HCT116 (cell line): ENCODE results near the gene POLR1D. TPM values are rescaled to one million over a fixed set of nuclear protein-coding genes. Genes with fewer than 3 reads are reported as not detected.

Source experiments
- ATAC-seq: fragments of 200-7000 bp; cut with Tn5 transposase; 2 replicates; pipeline ENCODE4 v1.9.1; 2020; ENCODE audit warnings: mild to moderate bottlenecking, moderate library complexity
- BruUV-seq: library from RNA; stranded (reverse); fragments of 400-500 nt; replicated peaks from 2 replicates; lab custom pipeline; 2021; lab: Mats Ljungman, UMichigan
- CTCF ChIA-PET: fragments of 300-600 bp; sonication (Branson Sonifier 250); formaldehyde crosslinking; loops from one replicate; lab custom pipeline; 2021; ENCODE audit warnings: antibody characterized with exemption; lab: Charles Lee
- POLR2A ChIA-PET: fragments of 300-600, 350-600 bp; sonication (Branson Sonifier 250); formaldehyde crosslinking; loops from one replicate; lab custom pipeline; 2021; ENCODE audit warnings: antibody characterized with exemption; lab: Charles Lee
- RAD21 ChIA-PET, 2 experiments: fragments of 300-600 bp; sonication (Branson Sonifier 250); formaldehyde crosslinking; loops; one replicate each; lab custom pipeline; 2023; ENCODE audit warnings: low total read pairs in 2 of 2; ENCODE audit not compliant: uncharacterized antibody in 2 of 2, unreplicated experiment in 2 of 2, low non-redundant PET in 1 of 2; lab: Charles Lee
- DNase-seq: peaks from one replicate; pipeline ENCODE4 v3.0.0-alpha.2; 2010; ENCODE audit warnings: low read depth, low spot score
- H2AFZ ChIP-seq: fragments of 200-600 bp; shearing (Covaris generic), sonication (generic); 2 replicates; pipeline ENCODE4 v1.6.1; 2017; ENCODE audit warnings: low read depth, mixed run types, mixed read lengths, antibody characterized with exemption, low read length; ENCODE audit not compliant: poor library complexity, severe bottlenecking
- H3K27ac ChIP-seq: 2 replicates; pipeline ENCODE4 v1.5.1; 2012; ENCODE audit warnings: low read depth, low read length
- H3K27me3 ChIP-seq: fragments of 200-600 bp; sonication (generic); 2 replicates; pipeline ENCODE4 v1.6.1; 2016; ENCODE audit warnings: mixed run types, low read length, mixed read lengths; ENCODE audit not compliant: insufficient read depth
- H3K36me3 ChIP-seq, 2 experiments: fragments of 200-500 bp in 1 of 2; fragments of 200-600 bp in 1 of 2; sonication (Bioruptor generic) in 1 of 2; sonication (generic) in 1 of 2; 2 replicates each; pipeline versions ENCODE4 v1.5.1 to v1.6.1; 2014 to 2016; ENCODE audit warnings: low read length in 2 of 2, inconsistent platforms in 1 of 2, mixed read lengths in 1 of 2, mixed run types in 1 of 2; ENCODE audit not compliant: insufficient read depth in 2 of 2, control insufficient read depth in 1 of 2
- H3K4me1 ChIP-seq, 2 experiments: fragments of 200-600 bp in 1 of 2; sonication (generic) in 1 of 2; 2 replicates each; pipeline versions ENCODE4 v1.5.1 to v1.6.1; 2012 to 2017; ENCODE audit warnings: low read length in 2 of 2, inconsistent platforms in 1 of 2, mild to moderate bottlenecking in 1 of 2, mixed read lengths in 1 of 2, mixed run types in 1 of 2, moderate library complexity in 1 of 2; ENCODE audit not compliant: insufficient read depth in 2 of 2, control insufficient read depth in 1 of 2
- H3K4me2 ChIP-seq: fragments of 200-600 bp; sonication (generic); 2 replicates; pipeline ENCODE4 v1.6.1; 2017; ENCODE audit warnings: mixed run types, low read length, mixed read lengths
- H3K4me3 ChIP-seq, 2 experiments: fragments of 200-600 bp in 1 of 2; sonication (generic) in 1 of 2; replicated peaks in 1 of 2; 2 replicates each; pipeline ENCODE4 v1.5.1; 2011 to 2016; ENCODE audit warnings: low read length in 2 of 2, control low read depth in 1 of 2, low read depth in 1 of 2, mild to moderate bottlenecking in 1 of 2, mixed read lengths in 1 of 2, mixed run types in 1 of 2
- H3K79me2 ChIP-seq: fragments of 200-600 bp; sonication (generic); 2 replicates; pipeline ENCODE4 v1.6.1; 2017; ENCODE audit warnings: mild to moderate bottlenecking, mixed run types, low read length, moderate library complexity, mixed read lengths; ENCODE audit not compliant: insufficient read depth
- H3K9ac ChIP-seq: fragments of 200-600 bp; sonication (generic); 2 replicates; pipeline ENCODE4 v1.6.1; 2016; ENCODE audit warnings: low read length, mixed read lengths
- H3K9me2 ChIP-seq: fragments of 200-600 bp; sonication (generic), shearing (Covaris generic); 2 replicates; pipeline ENCODE4 v1.6.1; 2017; ENCODE audit warnings: mixed run types, mild to moderate bottlenecking, moderate library complexity; ENCODE audit not compliant: insufficient read depth
- H3K9me3 ChIP-seq, 2 experiments: fragments of 200-500 bp in 1 of 2; fragments of 200-600 bp in 1 of 2; sonication (Bioruptor generic) in 1 of 2; sonication (generic) in 1 of 2; 2 replicates each; pipeline ENCODE4 v1.6.1; 2014 to 2017; ENCODE audit warnings: low read length in 2 of 2, mixed read lengths in 2 of 2, inconsistent platforms in 1 of 2, low read depth in 1 of 2, mild to moderate bottlenecking in 1 of 2, mixed run types in 1 of 2, moderate library complexity in 1 of 2; ENCODE audit not compliant: control insufficient read depth in 1 of 2, insufficient read depth in 1 of 2
- H4K20me1 ChIP-seq: fragments of 200-600 bp; sonication (generic), shearing (Covaris generic); 2 replicates; pipeline ENCODE4 v1.6.1; 2017; ENCODE audit warnings: mixed run types, mild to moderate bottlenecking, moderate library complexity; ENCODE audit not compliant: insufficient read depth
- CBX3 ChIP-seq: IDR thresholded peaks from 2 replicates; pipeline ENCODE4 v1.6.1; 2012; ENCODE audit warnings: low read depth
- CEBPB ChIP-seq: IDR thresholded peaks from 2 replicates; pipeline ENCODE4 v1.6.1; 2012; ENCODE audit warnings: low read depth
- EGR1 ChIP-seq: IDR thresholded peaks from 2 replicates; pipeline ENCODE4 v1.6.1; 2012; ENCODE audit warnings: low read depth
- FOSL1 ChIP-seq: IDR thresholded peaks from 2 replicates; pipeline ENCODE4 v1.6.1; 2012; ENCODE audit warnings: low read depth
- JUND ChIP-seq: IDR thresholded peaks from 2 replicates; pipeline ENCODE4 v1.6.1; 2012
- MAX ChIP-seq: IDR thresholded peaks from 2 replicates; pipeline ENCODE4 v1.6.1; 2012
- POLR2AphosphoS5 ChIP-seq: IDR thresholded peaks from 2 replicates; pipeline ENCODE4 v1.6.1; 2011; ENCODE audit warnings: mild to moderate bottlenecking, low read depth, low read length, moderate library complexity
- RAD21 ChIP-seq: IDR thresholded peaks from 2 replicates; pipeline ENCODE4 v1.6.1; 2012; ENCODE audit warnings: low read depth, mild to moderate bottlenecking
- REST ChIP-seq: IDR thresholded peaks from 2 replicates; pipeline ENCODE4 v1.6.1; 2012; ENCODE audit warnings: low read depth
- SRF ChIP-seq: IDR thresholded peaks from 2 replicates; pipeline ENCODE4 v1.6.1; 2012; ENCODE audit warnings: low read depth
- YY1 ChIP-seq: IDR thresholded peaks from 2 replicates; pipeline ENCODE4 v1.6.1; 2011; ENCODE audit warnings: low read length, low read depth, moderate library complexity, mild to moderate bottlenecking; ENCODE audit not compliant: insufficient replicate concordance; ENCODE audit errors: extremely low read depth
- ZBTB33 ChIP-seq: IDR thresholded peaks from 2 replicates; pipeline ENCODE4 v1.6.1; 2011; ENCODE audit warnings: mild to moderate bottlenecking, low read length, moderate library complexity; ENCODE audit not compliant: insufficient replicate concordance; ENCODE audit errors: extremely low read depth
- ZFX ChIP-seq: fragments of 450-650 bp; IDR thresholded peaks from 2 replicates; pipeline ENCODE4 v1.6.1; 2017
- ZNF274 ChIP-seq: fragments of 200-500 bp; sonication (Bioruptor generic); IDR thresholded peaks from 2 replicates; pipeline ENCODE4 v1.6.1; 2014; ENCODE audit warnings: mild to moderate bottlenecking, low read depth, low read length, inconsistent platforms
- intact Hi-C: fragments of 100-400 bp; cut with micrococcal nuclease; formaldehyde crosslinking; loops from 2 replicates; pipeline ENCODE4 v1.10.0; 2022
- total RNA-seq: library from RNA; stranded (reverse); gene quantifications from one replicate; pipeline ENCODE4 v1.2.1, GENCODE V29; 2021; ENCODE audit not compliant: unreplicated experiment

POLR1D gene
- total RNA-seq, 1 experiment from 2014 or later = 184 TPM

GRCh38 chr13:27632648-27633047, 11.0 kb downstream of the POLR1D start:
- CTCF ChIA-PET = no interaction called here
- Histone ChIP-seq H3K9me2 (no peaks in the 10 kb centered on the region), H3K9ac (no peak overlapping the region), H4K20me1 (no peaks in the 10 kb centered on the region; the same call in 1 of the 2 replicates), H3K9me3 (no peaks in the 10 kb centered on the region), H3K36me3 (no peaks in the 10 kb centered on the region), H3K27ac (no peak overlapping the region), H3K79me2 (peaks cover 72% of the 10 kb centered on the region), H3K4me3 (no peak overlapping the region), H3K4me1 (no peaks in the 10 kb centered on the region), H3K4me2 (no peak overlapping the region), H2AFZ (no peak overlapping the region), H3K27me3 (no peaks in the 10 kb centered on the region)
- BruUV-seq = no TSS peak
- POLR2A ChIA-PET = interaction anchor here (0.7 kb wide), 1 partner anchor 258 kb away, joined by 3 read pairs; no protein-coding TSS in a partner anchor
- intact Hi-C loops = no loop called here
- RAD21 ChIA-PET = no interaction called here
- ATAC-seq (no peak), DNase-seq (no peak)
- TF ChIP-seq CEBPB (no peak), RAD21 (no peak), YY1 (no peak), EGR1 (no peak), SRF (no peak), CBX3 (no peak), REST (no peak), POLR2AphosphoS5 (no peak), JUND (no peak), FOSL1 (no peak), ZBTB33 (no peak), MAX (no peak), ZNF274 (no peak), ZFX (no peak)
